Placental epithelial cell (primary cell): ENCODE measurements around the gene CLTC. TPM values are rescaled to one million over a fixed set of nuclear protein-coding genes. Genes with fewer than 3 reads are reported as not detected.

Experiments used
- total RNA-seq: library from RNA; depleted of rRNA; stranded (reverse); fragments of >200 nt; gene quantifications from 2 replicates; pipeline ENCODE4 v1.2.3, GENCODE V29; 2012

Gene CLTC
- 313 and 454 TPM in 2 replicates for total RNA-seq

DNA sequence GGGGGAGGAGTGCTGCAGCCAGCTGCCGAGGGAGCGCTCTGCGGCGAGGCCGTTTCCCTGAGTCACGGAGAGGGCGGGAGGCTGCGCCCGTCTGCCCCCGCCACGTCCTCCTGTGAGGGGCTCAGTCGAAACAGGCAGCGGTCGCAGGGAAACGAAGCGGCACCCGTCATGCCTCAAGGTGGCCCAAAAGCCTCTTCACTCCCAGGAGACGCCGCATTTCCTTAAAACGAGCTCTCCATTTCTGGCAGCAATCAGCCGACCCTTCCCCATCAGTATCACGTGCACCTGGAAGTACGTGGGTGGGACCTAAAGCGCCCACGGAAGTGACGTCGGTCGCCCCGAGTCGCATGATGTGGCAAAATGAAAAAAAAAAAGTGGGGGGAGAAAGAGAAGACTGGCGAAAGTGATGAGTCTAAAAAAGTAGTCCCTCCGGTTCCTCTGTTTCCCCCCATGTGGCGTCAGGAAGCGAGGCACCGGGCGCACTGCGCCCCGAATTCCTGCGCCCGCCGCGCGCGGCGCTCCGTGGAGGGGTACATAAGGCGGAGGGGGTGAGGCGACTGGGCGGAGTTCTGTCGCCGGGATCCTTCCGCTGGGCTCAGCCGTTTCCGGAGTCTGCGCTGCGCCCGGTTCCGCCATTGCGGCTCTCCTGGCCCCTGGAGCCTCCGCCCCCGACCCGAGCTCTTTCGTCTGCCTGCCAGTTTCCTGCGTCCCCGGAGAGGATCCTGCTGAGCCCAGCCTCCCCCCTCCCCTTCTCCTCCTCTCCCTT lies at the start of gene CLTC:
TSS of gene CLTC (plus strand) at position 598 of the 766 bp plus-strand sequence. CDS start 237 bp downstream, outside the sequence.

DNA sequence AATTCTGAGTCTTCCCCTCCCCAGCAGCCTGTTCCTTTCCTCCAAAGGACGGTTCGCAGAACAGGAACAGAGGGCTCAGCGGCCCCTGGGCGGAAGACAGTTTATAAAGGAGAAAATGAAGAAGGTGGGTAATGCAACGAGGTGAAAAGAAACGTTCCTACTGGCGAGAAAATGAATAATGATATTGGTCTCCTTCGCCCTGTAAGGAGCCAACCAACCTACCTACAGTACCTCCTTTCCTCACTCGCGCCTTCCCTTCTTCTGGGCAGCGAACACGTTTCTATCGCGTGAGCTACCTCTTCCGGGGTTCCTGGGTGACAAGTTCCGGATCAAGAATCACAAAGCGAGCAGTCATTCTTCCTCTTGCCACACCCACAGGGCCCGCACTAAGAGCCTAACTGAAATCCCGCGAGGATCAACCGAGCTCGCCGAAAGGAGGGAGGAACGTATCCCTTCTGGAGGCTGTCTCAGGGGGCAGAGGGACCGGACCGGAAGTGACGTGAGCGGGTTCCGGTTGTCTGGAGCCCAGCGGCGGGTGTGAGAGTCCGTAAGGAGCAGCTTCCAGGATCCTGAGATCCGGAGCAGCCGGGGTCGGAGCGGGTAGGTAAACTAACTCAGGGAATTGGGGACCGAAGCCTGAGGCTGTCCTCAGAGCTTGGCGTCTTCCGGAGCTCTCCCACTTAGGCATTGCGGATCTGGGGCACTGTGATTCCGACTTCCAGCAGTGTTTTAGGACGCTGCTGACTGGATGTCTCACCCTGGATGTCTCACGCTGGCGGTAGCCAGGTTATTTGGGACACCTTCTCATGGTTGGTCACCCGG lies 87.7 kb downstream of the CLTC start, which contains the start of the genes PTRH2 and VMP1:
TSS of gene PTRH2 (minus strand) at position 282 of the 822 bp plus-strand sequence. CDS start 9,452 bp downstream, outside the sequence.
TSS of gene VMP1 (plus strand) at position 506 of the 822 bp plus-strand sequence. CDS start 23,793 bp downstream, outside the sequence.

Other genes starting within 250 kb of the CLTC start
- gene DHX40, start 54.3 kb upstream of the CLTC start, total RNA-seq, result 49.9 and 59.7 TPM in 2 replicates
- 7.8 and 9.4 TPM in 2 replicates for gene PTRH2, start 87.5 kb downstream of the CLTC start, total RNA-seq
- 97.7 and 98.9 TPM in 2 replicates for gene VMP1, start 87.8 kb downstream of the CLTC start, total RNA-seq